ENCODE results near the gene NCEH1. TPM values are rescaled to one million over a fixed set of nuclear protein-coding genes. Genes with fewer than 3 reads are reported as not detected.

Gene NCEH1
- total and polyA plus RNA-seq, 9 of the 15 experiments (the other 6 are each of a cell fraction or from before 2014, with no cell fraction given), result 1.3 to 5.0 (median 2.8) TPM

DNA sequence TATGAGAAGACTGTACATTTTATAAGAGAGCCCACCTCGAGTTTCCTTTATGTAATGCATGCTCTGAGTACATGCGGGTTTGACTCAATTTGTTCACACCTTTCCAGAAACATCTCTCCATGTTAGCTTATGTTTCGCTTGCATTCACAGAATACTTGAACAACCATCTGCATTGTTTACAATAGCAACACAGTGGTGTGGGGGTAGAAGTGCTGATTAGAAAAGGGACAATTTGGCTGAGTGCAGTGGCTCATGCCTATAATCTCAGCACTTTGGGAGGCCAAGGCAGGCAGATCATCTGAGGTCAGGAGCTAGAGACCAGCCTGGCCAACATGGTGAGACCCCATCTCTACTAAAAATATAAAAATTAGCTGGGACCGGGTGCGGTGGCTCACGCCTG, 60.9 kb downstream of the NCEH1 start:
- WGBS (ENCODE audit: insufficient coverage, low coverage, missing lambda C conversion rate), result 36% methylated on average over 6 of the region's 6 CpGs
- Histone ChIP-seq H3K4me1 (replicated peaks in 1 of 2; ENCODE audit: control insufficient read depth in 2 of 2, insufficient read depth in 2 of 2, low read length in 2 of 2) (no peaks in the 10 kb centered on the region; a peak in 1 of 5 replicates), H3K4me2 (ENCODE audit: insufficient read depth, low read length) (no peak overlapping the region), H2AFZ (ENCODE audit: low read depth, low read length) (no peak overlapping the region), H3K9me3 (replicated peaks; ENCODE audit: control insufficient read depth, insufficient read depth, low read depth, low read length) (no peaks in the 10 kb centered on the region), H3K9me1 (ENCODE audit: control insufficient read depth, insufficient read depth, low read length) (no peaks in the 10 kb centered on the region), H3K79me2 (ENCODE audit: control insufficient read depth, insufficient read depth, low read length) (no peaks in the 10 kb centered on the region), H3K27me3 (ENCODE audit: control insufficient read depth in 2 of 2, insufficient read depth in 2 of 2, low read length in 2 of 2) (no peaks in the 10 kb centered on the region), H3K36me3 (ENCODE audit: control insufficient read depth, insufficient read depth, low read length) (no peaks in the 10 kb centered on the region), H4K20me1 (replicated peaks; ENCODE audit: control insufficient read depth, insufficient read depth, low read length) (no peaks in the 10 kb centered on the region), H3K9ac (ENCODE audit: insufficient read depth in 1 of 2, low read depth in 2 of 2, low read length in 2 of 2) (no peak overlapping the region), H3K27ac (ENCODE audit: extremely low read depth, low read depth, low read length) (no peak overlapping the region), H3K4me3 (no peak overlapping the region)
- ChIA-PET CTCF (ENCODE audit: low intra/inter-chr PET ratio) (no interaction called here), POLR2A (interaction anchor here (1.2 kb wide), 1 partner anchor 15 kb away, joined by 3 read pairs; no protein-coding TSS in a partner anchor)
- no TSS peak for BruUV-seq (replicated peaks)
- in situ Hi-C loops (cut with MboI), result loop anchor here (25.0 kb wide), 1 partner anchor 1688 kb away; no protein-coding TSS in a partner anchor
- intact Hi-C loops (cut with micrococcal nuclease), result no loop called here
- DNase-seq (ENCODE audit: extremely low read depth in 1 of 4, low spot score in 3 of 4) (no peak), FAIRE-seq (no peak), ATAC-seq (peak; percentile 46; the same call in 2 of the 3 replicates)
- TF ChIP-seq TEAD1 (CRISPR knock-in tag; IDR thresholded peaks at IDR 0.05) (no peak), FOSL1 (tag; conservative IDR thresholded peaks at IDR 0.05) (peak; percentile 53), KDM1A (IDR thresholded peaks at IDR 0.05) (peak; percentile 70 to 71), ATF3 (IDR thresholded peaks at IDR 0.05) (peak; percentile 66), ATF3 (CRISPR knock-in tag; conservative IDR thresholded peaks at IDR 0.05) (no peak), CBFA2T3 (IDR thresholded peaks at IDR 0.05) (0 out of 2 replicates have a peak, but pooled peaks have one; percentile 41), JUND (IDR thresholded peaks at IDR 0.05; ENCODE audit: borderline replicate concordance, low read depth, low read length) (peak; percentile 61; the same call in 1 of the 2 replicates), JUND (tag; IDR thresholded peaks at IDR 0.05; ENCODE audit: borderline replicate concordance, low read depth, low read length) (peak; percentile 47; the same call in 1 of the 3 replicates), RCOR1 (IDR thresholded peaks at IDR 0.05; ENCODE audit: borderline replicate concordance in 1 of 2, low read depth in 2 of 2, low read length in 2 of 2) (peak in 1 of 2 experiments; percentile 16; a peak in 1 of 4 replicates), EGR1 (conservative IDR thresholded peaks at IDR 0.05) (peak; percentile 43), RERE (CRISPR knock-in tag; IDR thresholded peaks at IDR 0.05; ENCODE audit: borderline replicate concordance) (no peak), ARID1B (IDR thresholded peaks at IDR 0.05) (peak; percentile 59), L3MBTL2 (IDR thresholded peaks at IDR 0.05) (0 out of 2 replicates have a peak, but pooled peaks have one; percentile 13), DPF2 (IDR thresholded peaks at IDR 0.05) (peak; percentile 68), MEF2A (IDR thresholded peaks at IDR 0.05; ENCODE audit: control insufficient read depth, low read depth, low read length) (no peak)
- TF ChIP-seq, protein P1, sequence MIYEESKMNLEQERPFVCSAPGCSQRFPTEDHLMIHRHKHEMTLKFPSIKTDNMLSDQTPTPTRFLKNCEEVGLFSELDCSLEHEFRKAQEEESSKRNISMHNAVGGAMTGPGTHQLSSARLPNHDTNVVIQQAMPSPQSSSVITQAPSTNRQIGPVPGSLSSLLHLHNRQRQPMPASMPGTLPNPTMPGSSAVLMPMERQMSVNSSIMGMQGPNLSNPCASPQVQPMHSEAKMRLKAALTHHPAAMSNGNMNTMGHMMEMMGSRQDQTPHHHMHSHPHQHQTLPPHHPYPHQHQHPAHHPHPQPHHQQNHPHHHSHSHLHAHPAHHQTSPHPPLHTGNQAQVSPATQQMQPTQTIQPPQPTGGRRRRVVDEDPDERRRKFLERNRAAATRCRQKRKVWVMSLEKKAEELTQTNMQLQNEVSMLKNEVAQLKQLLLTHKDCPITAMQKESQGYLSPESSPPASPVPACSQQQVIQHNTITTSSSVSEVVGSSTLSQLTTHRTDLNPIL (CRISPR knock-in tag; IDR thresholded peaks at IDR 0.05), result no peak
